ENCODE results near the gene FILIP1L.
A peak's percentile ranks its signal among the peaks of the same experiment; 100 is the strongest.

FILIP1L gene

GRCh38 chr3:99952306-99952705 is 162.0 kb downstream of the FILIP1L start:
- DNase-seq (ENCODE audit: low read depth, low spot score) = no peak

GRCh38 chr3:99951701-99952100 is 162.6 kb downstream of the FILIP1L start:
- no peak for DNase-seq (ENCODE audit: low read depth, low spot score)

- no peak for DNase-seq (ENCODE audit: low read depth, low spot score)
Observed at GRCh38 chr3:99950921-99951320, 163.4 kb downstream of the FILIP1L start.

GRCh38 chr3:99949956-99950670 is 164.2 kb downstream of the FILIP1L start:
- no peak for DNase-seq (ENCODE audit: low read depth, low spot score)

- DNase-seq (ENCODE audit: low read depth, low spot score) = no peak
Observed at GRCh38 chr3:99948467-99949089, 165.7 kb downstream of the FILIP1L start.

- no peak for DNase-seq (ENCODE audit: low read depth, low spot score)
Observed at GRCh38 chr3:99947356-99947755, 166.9 kb downstream of the FILIP1L start.

- no peak for DNase-seq (ENCODE audit: low read depth, low spot score)
Observed at GRCh38 chr3:99945328-99945995, 168.8 kb downstream of the FILIP1L start.

GRCh38 chr3:99943931-99944761 is 170.2 kb downstream of the FILIP1L start:
- DNase-seq (ENCODE audit: low read depth, low spot score) = peak; percentile 48

GRCh38 chr3:99941211-99941610 is 173.1 kb downstream of the FILIP1L start:
- no peak for DNase-seq (ENCODE audit: low read depth, low spot score)

- DNase-seq (ENCODE audit: low read depth, low spot score) = no peak
Observed at GRCh38 chr3:99940350-99940749, 174.0 kb downstream of the FILIP1L start.

GRCh38 chr3:99939876-99940275 is 174.4 kb downstream of the FILIP1L start:
- no peak for DNase-seq (ENCODE audit: low read depth, low spot score)

- DNase-seq (ENCODE audit: low read depth, low spot score) = no peak
Observed at GRCh38 chr3:99938270-99938911, 175.9 kb downstream of the FILIP1L start.

- no peak for DNase-seq (ENCODE audit: low read depth, low spot score)
Observed at GRCh38 chr3:99934975-99935797, 179.1 kb downstream of the FILIP1L start.

GRCh38 chr3:99933971-99934750 is 180.1 kb downstream of the FILIP1L start:
- no peak for DNase-seq (ENCODE audit: low read depth, low spot score)

GRCh38 chr3:99931059-99931458 is 183.2 kb downstream of the FILIP1L start:
- no peak for DNase-seq (ENCODE audit: low read depth, low spot score)

GRCh38 chr3:99929745-99930139 is 184.6 kb downstream of the FILIP1L start:
- no peak for DNase-seq (ENCODE audit: low read depth, low spot score)

- DNase-seq (ENCODE audit: low read depth, low spot score) = no peak
Observed at GRCh38 chr3:99928771-99929744, 185.2 kb downstream of the FILIP1L start.

GRCh38 chr3:99927671-99928457 is 186.4 kb downstream of the FILIP1L start:
- DNase-seq (ENCODE audit: low read depth, low spot score) = peak; percentile 14
